Measurements from ENCODE around the gene CPNE1.
"Not testable (repeated sequence)": the region's sequence is repeated elsewhere in the genome, so short reads cannot be mapped to it uniquely, and the experiment has no call there.

CPNE1 gene

GRCh38 chr20:35702051-35702823 lies 37.5 kb upstream of the CPNE1 start:
- DNase-seq: no peak
- TF ChIP-seq GATA1 (IDR thresholded peaks at IDR 0.05; ENCODE audit: low read depth, low read length) (no peak), POLR2A (IDR thresholded peaks at IDR 0.05; ENCODE audit: low read length) (no peak)

DNA sequence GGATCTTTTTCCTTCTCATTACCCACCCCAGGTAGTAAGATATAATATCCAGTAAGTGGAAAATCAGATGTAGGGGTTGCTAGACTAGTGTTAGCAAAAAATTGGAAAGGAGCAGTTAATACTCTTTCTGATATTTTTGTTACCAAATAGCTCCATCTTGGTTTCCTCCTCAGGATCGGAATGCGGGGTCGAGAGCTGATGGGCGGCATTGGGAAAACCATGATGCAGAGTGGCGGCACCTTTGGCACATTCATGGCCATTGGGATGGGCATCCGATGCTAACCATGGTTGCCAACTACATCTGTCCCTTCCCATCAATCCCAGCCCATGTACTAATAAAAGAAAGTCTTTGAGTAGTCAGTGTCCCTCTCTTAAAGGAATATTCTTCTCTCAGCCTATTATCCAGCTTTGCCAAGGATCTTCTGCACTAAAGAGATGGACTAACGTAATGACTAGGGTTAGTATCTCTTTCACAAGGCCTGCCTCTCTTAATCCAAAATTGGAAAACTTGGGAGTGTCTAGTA lies 36.0 kb upstream of the CPNE1 start:
- no peak for DNase-seq
- TF ChIP-seq POLR2A (IDR thresholded peaks at IDR 0.05; ENCODE audit: low read length) (no peak), GATA1 (IDR thresholded peaks at IDR 0.05; ENCODE audit: low read depth, low read length) (no peak)

DNA sequence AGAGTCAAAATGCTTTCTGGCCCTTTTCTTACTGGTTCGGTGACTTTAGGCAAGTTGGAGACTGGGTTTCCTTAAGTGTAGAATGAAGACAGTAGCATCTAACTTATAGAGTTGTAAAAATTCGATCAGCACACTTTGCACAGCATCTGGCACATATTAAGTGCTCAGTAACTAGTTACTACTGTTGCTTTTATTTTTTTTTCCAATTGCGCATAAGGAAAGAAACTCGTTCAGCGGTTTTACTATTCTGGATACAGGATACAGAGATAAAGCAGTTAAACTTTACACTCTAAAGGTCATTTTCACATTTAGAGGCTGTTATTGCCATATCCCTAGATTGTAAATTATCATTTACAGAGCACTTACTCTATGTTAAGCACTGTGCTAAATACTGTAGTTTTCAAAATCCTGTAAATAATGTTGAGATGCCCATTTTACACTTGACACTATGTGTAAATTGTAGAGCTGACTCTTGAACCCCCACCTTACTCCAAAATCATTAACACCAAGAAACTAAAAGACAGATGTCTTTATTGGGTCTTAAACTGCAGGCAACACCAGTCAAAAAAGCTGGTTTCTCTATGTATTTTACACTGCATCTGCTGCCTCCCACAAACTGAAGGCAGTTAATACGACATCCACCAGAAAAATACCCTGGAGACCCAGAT lies 35.4 kb upstream of the CPNE1 start:
- DNase-seq: no peak
- TF ChIP-seq POLR2A (IDR thresholded peaks at IDR 0.05; ENCODE audit: low read length) (no peak), GATA1 (IDR thresholded peaks at IDR 0.05; ENCODE audit: low read depth, low read length) (no peak)

DNA sequence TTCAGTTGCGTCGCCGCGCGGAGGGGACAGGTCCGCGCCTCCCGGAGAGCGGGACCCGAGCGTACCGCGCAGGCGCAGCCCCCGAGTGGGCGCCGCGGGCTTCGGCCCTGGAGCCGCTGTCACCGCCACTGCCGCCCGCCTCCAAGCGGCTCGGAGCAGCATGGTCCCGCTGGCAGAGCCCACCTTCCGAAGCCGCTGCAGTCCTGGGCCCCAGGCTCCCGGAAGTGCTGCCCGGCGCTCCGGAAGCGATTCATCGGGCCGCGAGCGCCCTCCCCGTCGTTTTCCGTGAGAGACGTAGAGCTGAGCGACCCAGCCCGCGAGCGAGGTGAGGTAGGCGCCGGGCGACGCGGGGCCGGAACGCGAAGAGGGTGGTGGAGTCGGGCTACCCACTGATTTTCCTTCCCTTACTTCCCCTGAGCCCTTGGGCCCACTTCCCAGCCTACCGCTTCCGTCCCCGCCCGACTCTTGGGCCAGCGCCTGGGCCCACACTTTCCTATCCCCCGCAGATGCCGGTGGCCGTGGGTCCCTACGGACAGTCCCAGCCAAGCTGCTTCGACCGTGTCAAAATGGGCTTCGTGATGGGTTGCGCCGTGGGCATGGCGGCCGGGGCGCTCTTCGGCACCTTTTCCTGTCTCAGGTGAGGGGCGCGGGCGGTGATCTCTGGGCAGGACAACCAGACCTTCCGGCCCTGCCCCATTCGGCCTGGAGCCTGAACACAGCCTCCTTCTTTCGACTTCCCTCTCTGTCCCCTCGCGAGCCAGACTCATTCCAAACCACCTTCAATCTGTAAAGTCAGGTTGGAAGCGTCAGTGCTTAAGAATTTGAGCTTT lies 34.6 kb upstream of the CPNE1 start, which contains the start of the genes NFS1 and ROMO1:
Gene NFS1 (minus strand): TSS at position 226 of the 830 bp plus-strand sequence. CDS start 64 bp downstream, at position 162.
Gene ROMO1 (plus strand): TSS at position 279 of the 830 bp plus-strand sequence. CDS start 228 bp downstream, at position 507.
- DNase-seq: peak; percentile 88 to 91
- no peak for TF ChIP-seq GATA1 (IDR thresholded peaks at IDR 0.05; ENCODE audit: low read depth, low read length)
- TF ChIP-seq POLR2A (IDR thresholded peaks at IDR 0.05; ENCODE audit: low read length): peak; percentile 73

DNA sequence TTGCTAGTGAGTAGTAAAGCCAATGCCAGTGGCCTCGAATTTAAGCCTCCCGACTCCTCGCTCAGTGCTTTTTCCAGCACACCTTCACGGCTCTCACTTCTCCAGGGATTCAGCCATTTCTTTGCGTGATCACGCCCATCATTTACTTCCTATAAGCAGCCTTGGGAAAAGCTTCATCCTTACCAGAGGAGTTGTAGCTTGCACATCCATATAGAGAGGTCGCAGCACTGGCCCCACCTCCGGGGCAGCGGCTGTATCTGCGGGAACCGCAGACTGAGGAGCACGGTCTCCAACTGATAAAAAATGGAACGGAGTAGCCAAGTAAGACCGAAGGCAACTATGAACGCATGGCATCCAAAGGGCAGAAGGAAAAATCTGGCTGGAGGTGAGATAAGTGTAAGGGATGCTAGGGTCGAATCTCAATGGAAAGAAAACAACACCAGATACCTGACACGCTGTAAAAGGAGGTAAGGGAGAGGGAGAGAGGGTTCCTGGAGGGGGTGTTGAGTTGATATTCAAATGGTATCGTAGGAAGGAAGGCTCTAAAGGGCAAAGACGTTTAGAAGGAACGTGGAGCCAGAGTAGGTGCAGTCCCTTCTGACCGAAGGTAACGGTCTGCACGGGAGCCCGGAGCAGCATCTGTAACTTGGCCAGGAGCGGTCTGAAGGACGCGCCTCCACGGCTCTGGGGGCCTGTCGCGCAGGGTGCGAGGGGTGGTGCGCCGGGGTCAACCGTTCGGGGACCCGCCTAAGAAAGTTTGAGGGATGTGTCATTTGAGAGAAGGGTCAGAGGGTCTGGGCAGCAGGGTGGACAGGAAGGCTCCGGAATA lies 33.8 kb upstream of the CPNE1 start:
- peak; percentile 64 to 74 for DNase-seq

DNA sequence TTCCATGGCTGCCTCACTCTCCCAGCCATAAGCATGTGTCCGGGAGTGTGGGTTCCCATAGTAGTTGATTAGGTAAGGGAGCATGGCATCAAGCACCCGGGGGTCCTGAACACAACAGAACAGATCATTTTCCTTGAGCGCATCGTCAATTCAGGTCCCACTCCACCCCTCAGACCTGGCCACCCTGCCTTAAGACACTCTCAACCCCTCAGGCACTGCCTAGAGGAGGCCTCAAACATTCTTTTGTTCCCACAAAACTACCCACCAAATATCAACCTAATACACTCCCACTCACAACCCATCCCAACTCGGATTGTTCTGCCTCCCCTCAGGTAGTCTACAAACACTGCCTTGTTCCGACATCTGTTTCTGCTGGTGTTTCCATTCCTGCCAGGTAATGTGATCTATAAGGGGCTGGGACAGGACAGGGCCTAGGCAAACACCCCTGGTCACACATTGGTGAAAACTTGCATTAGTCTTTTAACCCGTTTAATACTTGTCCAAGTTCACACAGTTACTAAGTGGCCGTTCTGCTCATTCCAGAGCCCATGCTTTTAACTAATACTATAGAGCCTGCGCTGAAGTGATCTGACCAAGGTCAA lies 33.1 kb upstream of the CPNE1 start:
- TF ChIP-seq POLR2A (IDR thresholded peaks at IDR 0.05; ENCODE audit: low read length) (no peak), GATA1 (IDR thresholded peaks at IDR 0.05; ENCODE audit: low read depth, low read length) (no peak)
- DNase-seq: no peak

More for the DNA sequence above, 33.8 kb upstream of the CPNE1 start:
- TF ChIP-seq GATA1 (IDR thresholded peaks at IDR 0.05; ENCODE audit: low read depth, low read length): no peak
- no peak for TF ChIP-seq POLR2A (IDR thresholded peaks at IDR 0.05; ENCODE audit: low read length)

- TF ChIP-seq POLR2A (IDR thresholded peaks at IDR 0.05; ENCODE audit: low read length) (no peak), GATA1 (IDR thresholded peaks at IDR 0.05; ENCODE audit: low read depth, low read length) (no peak)
- DNase-seq: no peak
These were observed 31.3 kb upstream of the CPNE1 start for GRCh38 chr20:35695978-35696377.

- no peak for TF ChIP-seq GATA1 (IDR thresholded peaks at IDR 0.05; ENCODE audit: low read depth, low read length)
- TF ChIP-seq POLR2A (IDR thresholded peaks at IDR 0.05; ENCODE audit: low read length): no peak
- DNase-seq: no peak
These were observed 30.6 kb upstream of the CPNE1 start for GRCh38 chr20:35695245-35695749.

DNA sequence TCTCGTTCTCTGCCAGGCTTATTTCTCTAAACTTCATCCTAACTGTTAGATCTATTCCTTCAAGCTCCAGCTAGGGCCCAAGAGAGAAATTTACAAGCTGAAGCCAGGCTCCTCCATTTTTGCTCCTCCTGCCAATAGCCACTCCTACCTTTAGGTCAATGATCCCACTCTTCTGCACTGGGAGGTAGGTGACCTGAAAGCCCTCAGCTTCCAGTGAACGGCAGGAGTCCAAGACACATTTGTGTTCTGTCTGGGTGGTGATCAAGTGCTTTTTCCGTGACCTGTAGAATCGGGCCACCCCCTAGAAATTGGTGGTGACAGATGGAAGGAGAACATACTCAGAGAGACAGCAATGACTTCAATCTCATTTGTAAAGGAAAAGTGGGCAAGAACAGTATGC lies 25.6 kb upstream of the CPNE1 start:
- TF ChIP-seq GATA1 (IDR thresholded peaks at IDR 0.05; ENCODE audit: low read depth, low read length) (no peak), POLR2A (IDR thresholded peaks at IDR 0.05; ENCODE audit: low read length) (no peak)
- no peak for DNase-seq

DNA sequence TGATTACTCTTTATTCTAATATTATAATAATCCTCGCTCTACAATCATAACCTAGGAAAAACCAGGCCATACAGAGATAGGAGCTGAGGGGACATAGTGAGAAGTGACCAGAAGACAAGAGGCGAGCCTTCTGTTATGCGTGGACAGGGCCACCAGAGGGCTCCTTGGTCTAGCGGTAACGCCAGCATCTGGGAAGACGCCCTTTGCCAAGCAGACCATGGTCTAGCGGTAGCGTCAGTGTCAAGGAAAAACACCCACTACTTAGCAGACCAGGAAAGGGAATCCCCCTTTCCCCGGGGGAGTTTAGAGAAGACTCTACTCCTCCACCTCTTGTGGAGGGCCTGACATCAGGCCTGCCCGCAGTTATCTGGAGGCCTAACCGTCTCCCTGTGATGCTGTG lies 22.2 kb upstream of the CPNE1 start:
- DNase-seq: peak; percentile 28 to 33

DNA sequence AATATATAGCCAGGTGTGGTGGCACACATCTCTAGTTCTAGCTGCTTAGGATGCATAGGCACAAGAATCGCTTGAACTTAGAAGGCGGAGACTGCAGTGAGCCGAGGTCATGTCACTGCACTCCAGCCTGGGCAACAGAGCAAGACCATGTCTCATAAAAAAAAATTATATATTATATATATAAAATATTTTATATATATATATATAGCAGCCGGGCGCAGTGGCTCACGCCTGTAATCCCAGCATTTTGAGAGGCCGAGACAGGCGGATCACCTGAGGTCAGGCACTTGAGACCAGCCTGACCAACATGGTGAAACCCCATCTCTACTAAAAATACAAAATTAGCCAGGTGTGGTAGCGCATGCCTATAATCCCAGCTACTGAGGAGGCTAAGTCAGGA lies 20.7 kb upstream of the CPNE1 start:
- not testable (repeated sequence) for DNase-seq

DNA sequence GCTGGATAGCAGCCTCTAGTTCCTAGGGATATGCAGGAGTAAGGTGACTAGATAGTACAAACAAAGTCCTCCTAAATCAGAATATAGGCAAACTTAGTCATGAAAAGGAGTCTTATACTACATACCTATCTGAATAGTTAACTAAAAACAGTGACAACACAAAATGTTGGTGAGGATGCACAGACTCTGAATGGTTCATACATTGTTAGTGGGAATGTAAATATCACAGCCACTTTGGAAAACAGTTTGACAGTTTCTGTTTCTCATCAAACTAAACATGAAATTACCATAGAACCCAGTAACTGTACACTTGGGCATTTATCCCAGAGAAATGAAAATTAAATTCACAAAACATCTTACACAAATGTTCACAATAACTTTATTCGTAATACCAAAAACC lies 17.3 kb upstream of the CPNE1 start:
- TF ChIP-seq POLR2A (IDR thresholded peaks at IDR 0.05; ENCODE audit: low read length) (no peak), GATA1 (IDR thresholded peaks at IDR 0.05; ENCODE audit: low read depth, low read length) (no peak)
- no peak for DNase-seq
